HG03039 (cell line): ENCODE measurements around the gene PAQR9.

Experiments
- ATAC-seq: cut with Tn5 transposase; IDR thresholded peaks from one replicate; pipeline ENCODE4 v1.9.1; 2021; ENCODE audit warnings: mild to moderate bottlenecking, moderate library complexity; ENCODE audit not compliant: unreplicated experiment

The PAQR9 gene

DNA sequence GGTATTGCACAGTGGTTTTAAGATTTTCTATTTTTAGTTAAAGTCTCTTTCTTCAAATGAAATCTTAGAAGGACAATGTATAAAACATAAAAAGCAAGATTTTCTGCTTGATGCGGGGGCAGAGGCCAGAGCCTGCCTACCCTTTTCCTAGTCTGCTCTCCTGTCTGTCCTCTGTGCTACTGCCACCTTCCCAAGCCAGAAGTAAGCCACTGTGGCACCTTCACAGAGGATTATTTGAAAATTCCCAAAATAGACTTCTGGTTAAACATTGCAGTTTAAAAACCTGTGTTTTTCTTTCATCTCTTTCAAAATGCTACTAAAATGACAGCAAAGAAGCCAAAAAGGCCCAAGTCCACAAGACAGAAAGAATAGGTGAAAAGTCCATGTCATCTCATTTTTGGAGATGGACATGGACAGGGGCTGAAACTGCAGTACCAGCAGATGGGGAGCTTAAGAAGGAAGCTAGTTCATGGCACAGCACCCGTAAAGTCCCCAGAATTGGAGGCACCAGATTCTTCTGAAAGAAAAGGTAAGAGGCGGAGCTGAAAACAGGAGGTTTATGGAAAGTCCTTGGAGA lies 37.0 kb downstream of the PAQR9 start:
- ATAC-seq, result no peak

DNA sequence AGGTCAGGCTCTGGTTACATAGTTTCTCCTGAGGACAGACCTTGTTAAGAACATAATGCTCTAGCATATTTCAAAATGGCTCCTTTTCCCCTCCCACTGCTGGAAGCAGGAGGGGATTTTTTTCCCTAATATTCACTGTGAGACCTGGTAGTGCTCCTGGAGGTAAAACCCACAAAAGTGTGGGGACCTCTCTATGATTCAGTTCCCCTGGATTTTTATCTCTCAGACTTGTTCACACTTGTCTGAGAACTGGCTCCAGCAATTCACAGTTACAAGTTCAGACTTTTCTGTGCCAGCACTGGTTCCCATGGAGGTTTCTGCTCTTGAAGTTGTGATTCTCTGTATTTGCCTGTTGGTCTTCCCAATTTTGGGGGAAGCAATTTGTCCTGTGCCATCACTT lies 38.3 kb downstream of the PAQR9 start:
- no peak for ATAC-seq

DNA sequence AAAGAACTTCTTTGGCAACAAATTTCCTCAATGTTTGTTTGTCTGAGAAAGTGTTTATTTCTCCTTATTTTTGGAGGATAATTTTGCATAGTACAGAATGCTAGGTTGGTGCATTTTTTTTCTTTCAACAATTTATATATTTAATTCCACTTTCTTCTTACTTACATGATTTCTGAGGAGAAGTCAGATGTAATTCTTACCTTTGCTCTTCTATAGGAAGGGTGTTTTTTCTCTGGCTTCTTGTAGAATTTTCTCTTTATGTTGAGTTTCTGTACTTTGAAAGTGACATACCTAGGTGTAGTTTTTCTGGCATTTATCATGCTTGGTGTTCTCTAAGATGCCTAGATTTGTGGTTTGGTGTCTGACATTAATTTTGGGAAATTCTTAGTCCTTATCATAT lies 39.8 kb downstream of the PAQR9 start:
- no peak for ATAC-seq

DNA sequence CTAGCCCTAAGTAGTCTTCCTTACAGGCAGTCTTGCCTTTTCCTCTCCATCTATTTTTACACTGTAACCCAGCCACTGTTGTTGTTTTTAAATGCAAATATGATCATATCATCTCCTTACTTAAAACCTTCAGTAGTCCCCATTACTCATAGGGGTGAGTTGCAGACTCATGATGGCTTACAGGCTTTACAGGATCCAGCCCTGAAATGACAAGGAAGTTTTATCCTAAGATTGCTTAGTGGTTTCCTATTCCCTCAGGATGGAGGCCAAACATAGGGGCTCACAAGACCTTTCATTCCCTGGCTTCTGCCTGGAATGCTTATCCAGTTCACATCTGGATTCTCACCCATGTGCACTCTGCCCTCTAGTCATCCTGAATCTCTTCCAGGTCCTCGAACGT lies 46.9 kb downstream of the PAQR9 start:
- ATAC-seq, result no peak

DNA sequence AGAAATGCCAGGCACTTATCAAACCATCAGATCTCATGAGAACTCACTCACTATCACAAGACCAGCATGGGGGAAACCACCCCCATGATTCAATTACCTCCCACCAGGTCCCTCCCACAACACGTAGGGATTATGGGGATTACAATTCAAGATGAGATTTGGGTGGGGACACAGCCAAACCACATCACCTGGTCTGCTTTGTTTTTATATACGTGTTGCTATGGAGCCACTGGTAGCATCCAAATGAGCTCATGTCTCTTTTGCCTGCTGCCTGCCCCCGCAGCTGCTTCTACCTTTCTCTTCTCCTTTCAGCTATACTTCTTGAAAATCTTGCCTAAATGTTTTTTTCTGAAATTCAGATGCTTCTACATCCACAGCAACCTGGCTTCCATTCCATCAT lies 47.8 kb downstream of the PAQR9 start:
- ATAC-seq, result no peak

DNA sequence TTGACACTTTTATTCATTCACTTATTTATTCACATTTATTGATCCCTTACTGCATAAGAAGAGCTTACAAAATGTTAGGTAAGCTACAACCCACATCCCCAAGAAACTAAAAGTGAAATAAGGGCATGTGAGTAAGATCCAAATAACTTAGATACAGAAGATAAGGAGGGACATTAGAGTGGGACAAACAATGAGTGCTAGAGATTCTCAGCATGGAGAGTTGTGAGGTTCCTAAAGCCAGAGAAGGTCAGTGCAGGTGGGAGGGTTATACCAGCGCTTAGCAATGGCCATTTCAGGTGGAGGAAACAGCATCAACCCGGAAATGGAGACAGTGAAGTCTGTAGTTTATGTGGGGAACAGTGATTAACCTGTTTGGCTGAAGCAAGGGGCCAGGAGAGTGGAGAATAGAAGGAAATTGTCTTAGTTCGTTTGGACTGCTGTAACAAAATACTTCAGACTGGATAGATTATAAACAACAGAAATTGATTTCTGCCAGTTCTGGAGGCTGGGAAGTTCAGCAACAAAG lies 49.1 kb downstream of the PAQR9 start:
- ATAC-seq, result no peak

DNA sequence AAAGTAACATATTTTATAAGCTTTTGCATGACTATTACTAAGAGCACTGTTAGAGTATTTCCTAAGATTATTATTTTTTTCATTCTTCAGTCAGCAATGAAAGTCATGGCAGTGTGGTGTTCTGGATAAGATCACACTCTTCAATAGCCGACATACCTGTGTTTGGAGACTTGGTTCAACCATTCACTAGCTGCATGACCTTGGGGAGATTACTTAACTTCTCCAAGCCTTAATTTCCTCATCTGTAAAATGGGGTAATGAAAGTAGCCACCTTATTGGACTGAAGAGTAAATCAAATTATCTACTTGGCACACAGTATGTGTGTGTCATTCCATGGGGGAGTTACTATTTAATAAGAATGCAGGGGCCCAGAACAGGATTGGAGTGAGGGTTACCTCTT lies 50.0 kb downstream of the PAQR9 start:
- ATAC-seq, result no peak

DNA sequence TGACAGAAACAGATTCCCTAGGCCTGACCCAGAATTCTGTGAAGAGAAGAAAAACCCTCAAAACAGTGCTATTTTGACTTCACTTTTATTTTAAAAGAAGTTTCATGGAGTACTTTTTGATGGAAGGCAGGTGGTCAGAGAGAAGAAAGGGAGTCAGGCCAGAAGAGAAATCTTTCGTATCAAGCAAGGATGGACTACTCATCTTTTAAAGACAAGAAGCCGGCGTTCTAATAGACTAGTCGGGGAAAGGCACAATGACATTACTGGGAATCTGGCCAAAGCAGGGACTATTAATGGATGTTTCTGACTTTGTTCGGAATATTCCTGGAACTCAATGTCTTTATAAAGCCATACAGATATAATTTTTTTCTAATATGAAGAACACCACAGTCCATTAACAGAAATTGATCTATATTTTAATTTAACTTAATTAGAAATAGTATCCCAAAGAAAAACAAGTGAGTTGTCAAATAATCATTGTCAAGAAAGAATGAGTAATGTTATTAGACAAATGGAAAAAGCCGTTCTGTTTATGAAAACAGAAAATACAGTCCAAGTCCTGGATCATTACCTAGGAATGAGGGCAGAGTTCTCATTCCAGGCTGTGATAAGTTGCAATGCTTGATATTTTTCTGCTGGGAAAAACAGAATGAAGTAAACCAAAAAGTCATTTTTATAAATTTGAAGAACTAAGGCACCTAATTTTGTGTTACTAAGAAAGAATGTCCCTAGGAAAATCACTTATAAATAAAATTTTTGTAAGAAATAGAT lies 50.9 kb downstream of the PAQR9 start:
- no peak for ATAC-seq
